Stomach (tissue), 4 donors: ENCODE data around the gene TBL1XR1.

Experiments
- POLR2A ChIP-seq, 4 donors: fragments of 450-650 bp; IDR thresholded peaks; one replicate each; pipeline ENCODE4 v1.6.1; 2016; ENCODE audit warnings: antibody characterized with exemption in 4 of 4, control low read depth in 2 of 4, mild to moderate bottlenecking in 1 of 4, moderate library complexity in 1 of 4
- POLR2AphosphoS5 ChIP-seq, 3 donors: sonication (generic); formaldehyde crosslinking; IDR thresholded peaks; one replicate each; pipeline ENCODE4 v1.6.1; 2016; ENCODE audit warnings: antibody characterized with exemption in 3 of 3
- TF ChIP-seq, protein P1 (sequence below), 7 experiments: fragments of 450-650 bp in 4 of 7; fragments of 200-600 bp in 3 of 7; sonication (generic) in 3 of 7; IDR thresholded peaks; one replicate each; pipeline ENCODE4 v1.5.1; 2016 to 2019; ENCODE audit warnings: antibody characterized with exemption in 7 of 7, control low read depth in 2 of 7, mild to moderate bottlenecking in 1 of 7

DNA sequence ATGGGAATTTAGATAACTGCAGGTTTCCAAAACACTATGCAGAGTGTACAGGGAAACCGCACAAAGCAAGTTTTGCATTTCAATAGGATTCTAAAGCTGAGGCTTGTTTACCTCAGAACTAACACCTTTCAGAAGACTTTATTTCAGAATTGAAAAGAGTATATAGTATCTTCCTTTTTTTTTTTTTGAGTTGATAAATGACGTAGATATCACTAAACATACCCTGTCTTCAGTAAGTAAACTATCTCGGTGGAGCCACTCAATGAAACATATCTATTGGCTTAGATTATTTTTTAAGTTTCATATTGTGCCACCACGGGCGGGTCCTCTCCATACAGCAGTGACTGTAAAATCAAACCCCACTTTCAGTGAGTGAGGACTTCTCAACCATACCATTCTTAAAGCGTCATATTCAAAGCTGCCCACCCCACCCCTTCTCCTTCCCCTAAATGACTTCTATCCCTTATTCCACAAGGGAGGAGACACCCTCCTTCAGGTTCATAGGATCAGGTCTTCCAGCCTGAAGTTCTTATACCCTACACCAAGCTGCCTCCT, 2.0 kb upstream of the TBL1XR1 start:
- TF ChIP-seq, protein P1, sequence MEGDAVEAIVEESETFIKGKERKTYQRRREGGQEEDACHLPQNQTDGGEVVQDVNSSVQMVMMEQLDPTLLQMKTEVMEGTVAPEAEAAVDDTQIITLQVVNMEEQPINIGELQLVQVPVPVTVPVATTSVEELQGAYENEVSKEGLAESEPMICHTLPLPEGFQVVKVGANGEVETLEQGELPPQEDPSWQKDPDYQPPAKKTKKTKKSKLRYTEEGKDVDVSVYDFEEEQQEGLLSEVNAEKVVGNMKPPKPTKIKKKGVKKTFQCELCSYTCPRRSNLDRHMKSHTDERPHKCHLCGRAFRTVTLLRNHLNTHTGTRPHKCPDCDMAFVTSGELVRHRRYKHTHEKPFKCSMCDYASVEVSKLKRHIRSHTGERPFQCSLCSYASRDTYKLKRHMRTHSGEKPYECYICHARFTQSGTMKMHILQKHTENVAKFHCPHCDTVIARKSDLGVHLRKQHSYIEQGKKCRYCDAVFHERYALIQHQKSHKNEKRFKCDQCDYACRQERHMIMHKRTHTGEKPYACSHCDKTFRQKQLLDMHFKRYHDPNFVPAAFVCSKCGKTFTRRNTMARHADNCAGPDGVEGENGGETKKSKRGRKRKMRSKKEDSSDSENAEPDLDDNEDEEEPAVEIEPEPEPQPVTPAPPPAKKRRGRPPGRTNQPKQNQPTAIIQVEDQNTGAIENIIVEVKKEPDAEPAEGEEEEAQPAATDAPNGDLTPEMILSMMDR (IDR thresholded peaks at IDR 0.05): no peak
- TF ChIP-seq POLR2A (IDR thresholded peaks at IDR 0.05) (no peak), POLR2AphosphoS5 (IDR thresholded peaks at IDR 0.05) (no peak)
